ENCODE measurements around the gene TSHZ2.

DNA sequence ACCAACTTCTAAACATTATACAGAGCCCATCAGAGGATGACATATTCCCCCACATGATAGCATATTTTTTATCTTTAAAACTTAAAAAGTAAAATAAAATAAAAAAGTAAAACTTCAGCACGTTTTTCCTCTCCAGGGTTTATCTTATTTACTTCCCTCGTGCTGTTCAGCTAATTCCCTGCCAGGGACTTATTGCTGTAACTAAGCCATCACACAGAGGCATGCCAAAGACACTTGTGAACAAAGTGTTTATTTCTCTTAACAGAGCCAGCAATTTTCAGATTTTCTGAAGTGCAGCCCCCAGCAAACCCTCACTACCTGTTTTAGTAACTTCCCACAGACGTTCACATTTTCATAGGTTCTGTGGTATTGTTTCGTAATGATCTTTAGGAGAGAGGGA is 327.7 kb downstream of the TSHZ2 start:
- TF ChIP-seq, protein P1, sequence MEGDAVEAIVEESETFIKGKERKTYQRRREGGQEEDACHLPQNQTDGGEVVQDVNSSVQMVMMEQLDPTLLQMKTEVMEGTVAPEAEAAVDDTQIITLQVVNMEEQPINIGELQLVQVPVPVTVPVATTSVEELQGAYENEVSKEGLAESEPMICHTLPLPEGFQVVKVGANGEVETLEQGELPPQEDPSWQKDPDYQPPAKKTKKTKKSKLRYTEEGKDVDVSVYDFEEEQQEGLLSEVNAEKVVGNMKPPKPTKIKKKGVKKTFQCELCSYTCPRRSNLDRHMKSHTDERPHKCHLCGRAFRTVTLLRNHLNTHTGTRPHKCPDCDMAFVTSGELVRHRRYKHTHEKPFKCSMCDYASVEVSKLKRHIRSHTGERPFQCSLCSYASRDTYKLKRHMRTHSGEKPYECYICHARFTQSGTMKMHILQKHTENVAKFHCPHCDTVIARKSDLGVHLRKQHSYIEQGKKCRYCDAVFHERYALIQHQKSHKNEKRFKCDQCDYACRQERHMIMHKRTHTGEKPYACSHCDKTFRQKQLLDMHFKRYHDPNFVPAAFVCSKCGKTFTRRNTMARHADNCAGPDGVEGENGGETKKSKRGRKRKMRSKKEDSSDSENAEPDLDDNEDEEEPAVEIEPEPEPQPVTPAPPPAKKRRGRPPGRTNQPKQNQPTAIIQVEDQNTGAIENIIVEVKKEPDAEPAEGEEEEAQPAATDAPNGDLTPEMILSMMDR (IDR thresholded peaks at IDR 0.05 in 2 of 3, conservative IDR thresholded peaks at IDR 0.05 in 1 of 3; ENCODE audit: insufficient read depth in 2 of 3, low read depth in 1 of 3, low read length in 3 of 3), result no peak
- TF ChIP-seq ETV6 (IDR thresholded peaks at IDR 0.05; ENCODE audit: borderline replicate concordance in 1 of 2, low read depth in 2 of 2, low read length in 1 of 2), result no peak
- TF ChIP-seq ETV6 (CRISPR knock-in tag; IDR thresholded peaks at IDR 0.05; ENCODE audit: borderline replicate concordance), result no peak
- no peak for TF ChIP-seq SAFB2 (IDR thresholded peaks at IDR 0.05; ENCODE audit: borderline replicate concordance, low read depth, low read length, severe bottlenecking)
- TF ChIP-seq POLR2A (conservative IDR thresholded peaks at IDR 0.05), result no peak
- no peak for TF ChIP-seq NR2F6 (CRISPR knock-in tag; IDR thresholded peaks at IDR 0.05)
- TF ChIP-seq MIER1 (IDR thresholded peaks at IDR 0.05; ENCODE audit: low read depth), result no peak
- TF ChIP-seq TEAD2 (tag; IDR thresholded peaks at IDR 0.05), result no peak
- no peak for TF ChIP-seq CCNT2 (IDR thresholded peaks at IDR 0.05; ENCODE audit: borderline replicate concordance, extremely low read depth, insufficient read length, low read depth, low read length)
- TF ChIP-seq GATAD2A (IDR thresholded peaks at IDR 0.05), result no peak
- no peak for TF ChIP-seq KLF10 (CRISPR knock-in tag; IDR thresholded peaks at IDR 0.05)
- no peak for TF ChIP-seq SETDB1 (IDR thresholded peaks at IDR 0.05; ENCODE audit: low read length)
- TF ChIP-seq TAF1 (IDR thresholded peaks at IDR 0.05; ENCODE audit: control insufficient read depth, extremely low read depth, insufficient read depth, low read length, severe bottlenecking), result no peak
- no peak for TF ChIP-seq FOS (IDR thresholded peaks at IDR 0.05; ENCODE audit: extremely low read depth, insufficient read length)
- TF ChIP-seq EZH2 (IDR thresholded peaks at IDR 0.05; ENCODE audit: borderline replicate concordance, low read depth, low read length), result no peak
